Measurements from ENCODE around the gene RNF207.

GRCh38 chr1:6162773-6163172 is 43.1 kb upstream of the RNF207 start:
- TF ChIP-seq POLR2AphosphoS5 (IDR thresholded peaks at IDR 0.05) (no peak), CTCF (IDR thresholded peaks at IDR 0.05) (no peak), POLR2A (IDR thresholded peaks at IDR 0.05) (no peak)
